ENCODE results near the gene NUMBL.
A peak's percentile ranks its signal among the peaks of the same experiment; 100 is the strongest.
"Not testable (repeated sequence)": the region's sequence is repeated elsewhere in the genome, so short reads cannot be mapped to it uniquely, and the experiment has no call there.

Gene NUMBL

DNA sequence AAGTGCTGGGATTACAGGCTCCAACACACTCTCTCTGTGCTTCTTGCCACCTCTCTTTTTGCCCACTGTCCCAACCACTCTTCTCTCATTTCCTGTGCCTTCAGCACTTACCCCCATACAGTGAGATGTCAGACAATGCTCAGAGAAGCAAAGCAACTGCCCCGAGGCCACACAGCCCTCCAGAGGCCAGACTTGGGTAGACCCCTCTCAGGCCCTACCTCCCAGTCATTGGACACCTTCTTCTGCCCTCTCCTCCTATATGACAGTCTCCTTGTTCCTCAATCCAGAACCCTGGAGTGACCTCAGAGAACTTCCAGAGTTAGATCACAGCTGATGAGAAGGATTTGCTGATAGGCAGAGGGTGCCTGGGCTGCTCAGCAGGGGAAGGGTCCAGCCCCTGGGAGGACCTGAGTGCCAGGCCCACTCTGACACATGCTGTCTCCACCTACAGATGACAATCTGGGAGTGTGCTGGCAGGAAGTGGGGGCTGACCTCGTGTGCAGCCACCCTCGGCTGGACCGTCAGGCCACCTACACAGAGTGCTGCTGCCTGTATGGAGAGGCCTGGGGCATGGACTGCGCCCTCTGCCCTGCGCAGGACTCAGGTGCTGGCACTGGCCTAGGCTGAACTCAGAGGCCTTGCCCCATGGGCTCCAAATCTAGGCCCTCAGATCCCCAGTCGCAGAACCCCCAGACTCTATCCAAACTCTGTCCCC is 64.9 kb downstream of the NUMBL start:
- no peak for DNase-seq

DNA sequence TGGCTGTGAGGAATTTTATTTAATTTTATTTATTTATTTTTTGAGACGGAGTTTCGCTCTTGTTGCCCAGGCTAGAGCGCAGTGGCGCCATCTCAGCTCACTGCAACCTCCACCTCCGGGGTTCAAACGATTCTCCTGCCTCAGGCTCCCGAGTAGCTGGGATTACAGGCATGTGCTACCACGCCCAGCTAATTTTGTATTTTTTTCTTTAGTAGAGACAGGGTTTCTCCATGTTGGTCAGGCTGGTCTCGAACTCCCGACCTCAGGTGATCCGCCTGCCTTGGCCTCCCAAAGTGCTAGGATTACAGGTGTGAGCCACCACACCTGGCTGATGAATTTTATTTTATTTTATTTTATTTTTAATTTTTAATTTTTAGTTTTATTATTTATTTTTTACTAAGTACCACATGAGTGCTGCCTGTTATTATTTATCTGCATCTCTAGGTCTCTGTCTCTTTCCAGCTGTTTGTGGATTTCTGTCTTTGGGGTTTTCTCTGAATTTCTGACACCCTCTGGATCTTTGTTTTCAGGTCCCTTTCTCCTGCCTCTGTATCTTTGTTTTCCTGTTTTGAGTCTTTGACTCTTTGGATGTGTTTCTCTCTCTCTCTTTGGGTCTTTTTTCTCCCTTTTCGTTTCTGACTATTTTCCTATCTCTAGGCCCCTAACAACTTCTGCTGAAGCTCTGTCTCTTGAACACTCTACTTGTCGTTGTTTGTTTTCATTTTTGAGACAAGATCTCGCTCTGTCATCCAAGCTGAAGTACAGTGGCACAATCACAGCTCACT is 65.9 kb downstream of the NUMBL start:
- not testable (repeated sequence) for DNase-seq

DNA sequence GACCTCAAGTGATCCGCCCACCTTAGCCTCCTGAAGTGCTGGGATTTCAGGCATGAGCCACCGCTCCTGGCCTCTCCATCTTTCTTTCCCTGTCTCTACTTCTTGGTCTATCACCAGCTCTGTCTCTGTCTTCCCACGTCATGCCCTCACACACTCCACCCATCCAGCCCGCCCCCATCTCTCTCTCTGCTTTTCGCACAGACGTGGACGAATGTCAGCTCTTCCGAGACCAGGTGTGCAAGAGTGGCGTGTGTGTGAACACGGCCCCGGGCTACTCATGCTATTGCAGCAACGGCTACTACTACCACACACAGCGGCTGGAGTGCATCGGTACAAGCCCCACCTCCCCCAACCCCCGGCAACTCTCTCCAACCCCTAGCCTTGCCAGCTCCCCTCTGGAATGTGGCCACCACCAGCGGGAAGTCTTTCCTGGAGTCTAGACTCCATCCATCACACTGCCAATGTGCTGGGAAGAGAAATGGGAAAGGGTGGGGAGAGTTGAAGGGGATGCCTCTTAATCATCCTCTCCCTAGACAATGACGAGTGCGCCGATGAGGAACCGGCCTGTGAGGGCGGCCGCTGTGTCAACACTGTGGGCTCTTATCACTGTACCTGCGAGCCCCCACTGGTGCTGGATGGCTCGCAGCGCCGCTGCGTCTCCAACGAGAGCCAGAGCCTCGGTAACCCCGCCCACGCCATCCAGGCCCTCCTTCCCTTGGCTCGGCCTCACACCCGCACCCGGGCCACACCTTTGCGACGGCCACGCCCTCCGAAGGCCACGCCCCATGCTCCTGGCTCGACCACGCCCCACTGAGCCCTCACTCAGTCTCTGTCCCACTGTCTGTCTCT is 66.8 kb downstream of the NUMBL start:
- DNase-seq: peak; percentile 86

DNA sequence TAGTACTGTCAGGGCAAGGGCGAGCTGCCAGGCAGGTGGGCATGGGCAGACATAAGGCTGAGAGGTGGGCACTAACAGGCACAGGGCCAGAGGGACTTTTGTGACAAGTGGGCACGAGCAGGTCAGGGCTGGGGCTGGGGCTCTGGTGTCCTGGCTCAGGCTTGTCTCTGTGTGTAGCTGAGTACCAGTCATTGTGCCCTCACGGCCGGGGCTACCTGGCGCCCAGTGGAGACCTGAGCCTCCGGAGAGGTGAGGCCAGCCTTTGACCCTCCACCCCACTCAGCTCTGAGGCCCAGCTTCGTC is 67.7 kb downstream of the NUMBL start:
- no peak for DNase-seq

DNA sequence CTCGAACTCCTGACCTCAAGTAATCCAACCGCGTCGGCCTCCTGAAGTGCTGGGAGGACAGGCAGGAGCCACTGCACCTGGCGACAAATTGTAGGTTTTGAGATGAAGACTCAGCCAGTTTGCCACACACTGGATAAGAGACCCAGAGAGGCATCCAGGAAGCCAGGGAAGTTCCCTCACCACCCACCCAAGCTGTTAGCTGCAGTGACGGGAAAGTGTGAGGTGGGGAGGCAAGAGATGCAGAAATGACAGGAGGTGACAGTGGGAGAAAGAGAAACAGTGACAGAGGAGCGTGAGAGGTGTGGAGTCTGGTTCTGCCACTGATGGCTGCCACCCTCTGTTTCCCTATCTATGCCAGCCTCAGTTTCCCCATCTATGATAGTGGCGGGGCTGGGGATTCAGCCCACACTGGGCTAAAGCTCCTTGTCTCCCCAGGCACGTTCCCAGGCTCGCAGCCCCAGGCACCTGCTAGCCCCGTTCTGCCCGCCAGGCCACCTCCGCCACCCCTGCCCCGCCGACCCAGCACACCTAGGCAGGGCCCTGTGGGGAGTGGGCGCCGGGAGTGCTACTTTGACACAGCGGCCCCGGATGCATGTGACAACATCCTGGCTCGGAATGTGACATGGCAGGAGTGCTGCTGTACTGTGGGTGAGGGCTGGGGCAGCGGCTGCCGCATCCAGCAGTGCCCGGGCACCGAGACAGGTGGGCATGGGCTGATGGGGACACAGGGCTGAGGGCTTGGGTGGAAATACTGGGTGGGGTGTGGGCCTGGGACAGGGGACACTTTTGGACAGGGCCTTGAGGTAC is 68.3 kb downstream of the NUMBL start:
- DNase-seq: no peak

DNA sequence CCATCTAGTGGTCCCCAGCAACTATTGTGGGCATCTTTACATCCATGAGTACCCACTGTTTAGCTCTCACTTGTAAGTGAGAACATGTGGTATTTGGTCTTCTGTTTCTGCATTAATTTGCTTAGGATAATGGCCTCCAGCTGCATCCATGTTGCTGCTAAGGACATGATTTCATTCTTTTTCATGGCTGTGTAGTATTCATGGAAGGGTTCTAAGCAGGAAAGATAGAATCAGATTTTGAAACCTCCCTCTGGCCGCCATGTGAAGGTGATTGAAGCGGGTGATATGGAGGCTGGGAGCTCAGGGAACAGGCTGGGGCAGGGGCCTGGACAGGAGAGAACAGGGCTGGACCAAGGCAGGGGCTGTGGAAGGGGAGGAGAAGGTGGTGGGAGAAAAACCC is 69.2 kb downstream of the NUMBL start:
- DNase-seq: no peak

DNA sequence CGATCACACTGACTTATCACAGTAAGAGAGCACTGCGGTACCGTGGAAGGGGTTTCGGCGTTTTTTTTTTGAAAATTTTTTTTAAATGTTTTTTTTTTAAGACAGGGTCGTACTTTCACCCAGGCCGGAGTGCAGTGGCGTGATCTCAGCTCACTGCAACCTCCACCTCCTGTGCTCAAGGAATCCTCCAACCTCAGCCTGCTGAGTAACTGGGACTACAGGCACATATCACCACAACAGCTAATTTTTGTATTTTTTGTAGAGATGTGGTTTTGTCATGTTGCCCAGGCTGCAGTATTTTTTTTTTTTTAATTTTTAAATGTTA is 70.3 kb downstream of the NUMBL start:
- no peak for DNase-seq

DNA sequence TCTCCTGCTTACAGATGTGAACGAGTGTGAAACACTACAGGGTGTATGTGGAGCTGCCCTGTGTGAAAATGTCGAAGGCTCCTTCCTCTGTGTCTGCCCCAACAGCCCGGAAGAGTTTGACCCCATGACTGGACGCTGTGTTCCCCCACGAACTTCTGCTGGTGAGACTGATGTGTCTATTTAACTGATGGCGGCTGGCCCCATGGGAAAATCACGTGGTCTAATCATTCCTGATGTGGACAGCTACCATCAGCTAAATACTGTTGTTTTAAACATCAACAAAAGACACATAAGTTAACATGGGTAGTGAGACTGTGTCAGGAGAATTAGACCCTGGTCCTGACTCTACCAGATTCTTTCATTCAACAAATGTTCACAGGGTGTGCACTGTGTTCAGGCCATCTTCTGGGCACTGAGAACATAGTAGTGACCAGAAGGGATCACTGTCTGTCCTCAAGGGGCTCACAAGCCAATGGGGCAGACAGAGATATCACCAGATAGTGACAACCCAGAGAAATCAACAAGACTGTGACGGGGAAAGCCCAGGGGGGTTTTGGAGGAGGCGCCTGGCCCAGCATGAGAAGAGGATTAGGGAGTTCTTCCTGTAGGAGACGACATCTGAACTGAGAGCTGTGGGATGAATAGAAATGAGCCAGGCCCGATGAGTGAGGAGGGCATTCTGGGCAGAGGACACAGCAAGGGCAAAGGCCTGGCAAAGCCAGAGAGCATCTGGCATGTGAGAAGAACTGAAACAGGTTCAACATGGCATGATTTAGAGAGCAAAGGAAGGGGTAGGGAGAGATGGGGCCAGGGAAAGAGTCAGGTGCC is 70.9 kb downstream of the NUMBL start:
- DNase-seq: no peak

DNA sequence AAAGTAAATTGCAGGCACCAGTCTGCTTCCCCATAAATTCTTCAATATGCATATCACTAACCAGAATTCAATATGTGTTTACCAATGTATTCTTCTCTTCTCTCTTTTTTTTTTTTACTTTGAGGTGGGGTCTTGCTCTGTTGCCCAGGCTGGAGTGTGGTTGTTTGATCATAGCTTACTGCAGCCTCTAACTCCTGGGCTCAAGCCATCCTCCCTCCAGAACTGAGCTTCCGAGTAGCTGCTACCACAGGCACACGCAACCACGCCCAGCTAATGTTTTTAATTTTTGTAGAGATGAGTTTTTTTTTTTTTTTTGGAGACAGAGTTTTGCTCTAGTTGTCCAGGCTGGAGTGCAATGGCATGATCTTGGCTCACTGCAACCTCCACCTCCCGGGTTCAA is 72.5 kb downstream of the NUMBL start:
- DNase-seq: no peak

DNA sequence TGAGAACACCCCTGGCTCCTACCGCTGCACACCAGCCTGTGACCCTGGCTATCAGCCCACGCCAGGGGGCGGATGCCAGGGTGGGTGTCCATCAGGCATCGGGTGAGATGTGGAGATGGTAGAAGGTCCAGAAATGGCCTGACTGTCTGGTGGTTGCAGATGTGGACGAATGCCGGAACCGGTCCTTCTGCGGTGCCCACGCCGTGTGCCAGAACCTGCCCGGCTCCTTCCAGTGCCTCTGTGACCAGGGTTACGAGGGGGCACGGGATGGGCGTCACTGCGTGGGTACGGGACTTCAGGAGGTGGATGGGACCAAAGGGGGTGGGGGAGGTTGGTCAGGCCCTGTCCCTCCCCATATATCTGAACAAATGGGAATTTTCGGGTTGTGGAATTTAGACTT is 73.5 kb downstream of the NUMBL start:
- DNase-seq: no peak

DNA sequence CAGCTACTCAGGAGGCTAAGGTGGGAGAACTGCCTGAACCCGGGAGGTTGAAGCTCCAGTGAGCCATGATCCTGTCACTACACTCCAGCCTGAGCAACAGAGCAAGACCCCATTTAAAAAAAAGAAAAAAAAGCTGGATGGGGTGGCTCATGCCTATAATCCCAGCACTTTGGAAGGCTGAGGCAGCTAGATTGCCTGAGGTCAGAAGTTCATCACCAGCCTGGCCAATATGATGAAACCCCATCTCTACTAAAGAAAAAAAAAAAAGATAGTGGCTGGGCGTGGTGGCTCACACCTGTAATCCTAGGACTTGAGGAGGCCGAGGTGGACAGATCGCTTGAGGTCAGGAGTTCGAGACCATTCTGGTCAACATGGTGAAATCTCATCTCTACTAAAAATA is 74.3 kb downstream of the NUMBL start:
- DNase-seq: no peak

Data from COR-L47 (cell line).